Breast epithelium (tissue), 3 donors: ENCODE measurements around the gene COMMD7.

Source experiments
- POLR2A ChIP-seq: fragments of 450-650 bp; IDR thresholded peaks from one replicate; pipeline ENCODE4 v1.6.1; 2016; ENCODE audit warnings: antibody characterized with exemption, mild to moderate bottlenecking, moderate library complexity
- TF ChIP-seq, protein P1 (sequence below), 3 donors: fragments of 450-650 bp; IDR thresholded peaks; one replicate each; pipeline ENCODE4 v1.5.1; 2016 to 2017; ENCODE audit warnings: antibody characterized with exemption in 3 of 3, mild to moderate bottlenecking in 3 of 3, moderate library complexity in 3 of 3

DNA sequence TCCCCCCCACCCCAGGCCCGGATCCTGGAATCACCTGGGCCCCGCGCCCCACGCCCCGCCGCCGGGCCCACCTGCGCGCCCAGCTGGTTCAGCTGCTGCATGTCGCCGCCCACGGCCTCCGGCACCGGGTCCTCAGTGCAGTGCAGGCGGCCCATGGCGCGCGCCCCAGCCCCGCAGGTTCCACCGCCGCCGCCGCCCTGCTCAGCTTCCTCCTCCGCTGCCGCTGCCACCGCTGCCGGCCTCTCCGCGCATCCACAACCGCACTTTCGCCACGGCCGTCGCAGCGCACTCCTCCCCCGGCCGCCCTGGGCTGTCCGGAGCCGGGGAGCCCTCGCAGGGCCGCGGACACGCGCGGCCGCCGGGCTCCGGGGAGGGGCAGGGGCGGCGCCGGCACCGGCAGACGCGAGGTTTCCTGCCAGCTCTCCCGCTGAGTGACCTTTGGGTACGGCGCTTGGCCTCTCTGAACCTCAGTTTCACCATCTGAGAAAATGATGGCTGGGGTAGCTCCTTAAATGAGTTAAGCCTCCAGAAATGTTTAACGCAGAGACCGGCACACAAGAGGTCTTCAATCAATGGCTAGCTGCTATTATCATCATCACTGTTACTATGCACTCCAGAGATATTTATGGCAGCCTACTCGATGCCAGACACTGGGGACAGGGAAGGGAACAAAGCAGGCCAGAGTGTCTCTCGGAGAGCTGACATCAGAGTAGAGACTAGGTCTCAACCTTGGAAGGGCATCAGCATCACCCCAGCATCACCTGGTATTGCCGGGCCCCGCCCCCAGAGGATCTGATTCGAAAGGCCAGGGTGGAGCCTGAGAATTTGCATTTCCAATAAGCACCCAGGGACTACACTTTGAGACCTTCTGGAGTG, at the start of gene COMMD7:
- TF ChIP-seq, protein P1, sequence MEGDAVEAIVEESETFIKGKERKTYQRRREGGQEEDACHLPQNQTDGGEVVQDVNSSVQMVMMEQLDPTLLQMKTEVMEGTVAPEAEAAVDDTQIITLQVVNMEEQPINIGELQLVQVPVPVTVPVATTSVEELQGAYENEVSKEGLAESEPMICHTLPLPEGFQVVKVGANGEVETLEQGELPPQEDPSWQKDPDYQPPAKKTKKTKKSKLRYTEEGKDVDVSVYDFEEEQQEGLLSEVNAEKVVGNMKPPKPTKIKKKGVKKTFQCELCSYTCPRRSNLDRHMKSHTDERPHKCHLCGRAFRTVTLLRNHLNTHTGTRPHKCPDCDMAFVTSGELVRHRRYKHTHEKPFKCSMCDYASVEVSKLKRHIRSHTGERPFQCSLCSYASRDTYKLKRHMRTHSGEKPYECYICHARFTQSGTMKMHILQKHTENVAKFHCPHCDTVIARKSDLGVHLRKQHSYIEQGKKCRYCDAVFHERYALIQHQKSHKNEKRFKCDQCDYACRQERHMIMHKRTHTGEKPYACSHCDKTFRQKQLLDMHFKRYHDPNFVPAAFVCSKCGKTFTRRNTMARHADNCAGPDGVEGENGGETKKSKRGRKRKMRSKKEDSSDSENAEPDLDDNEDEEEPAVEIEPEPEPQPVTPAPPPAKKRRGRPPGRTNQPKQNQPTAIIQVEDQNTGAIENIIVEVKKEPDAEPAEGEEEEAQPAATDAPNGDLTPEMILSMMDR (IDR thresholded peaks at IDR 0.05) = no peak
- no peak for TF ChIP-seq POLR2A
